GM21447 (cell line): ENCODE data around the gene TMBIM4.
"Not testable (repeated sequence)": the region's sequence is repeated elsewhere in the genome, so short reads cannot be mapped to it uniquely, and the experiment has no call there.

Experiments used
- ATAC-seq: cut with Tn5 transposase; IDR thresholded peaks from one replicate; pipeline ENCODE4 v1.9.1; 2021; ENCODE audit not compliant: unreplicated experiment

The TMBIM4 gene

GRCh38 chr12:66187036-66187435, 17.2 kb upstream of the TMBIM4 start:
- no peak for ATAC-seq

GRCh38 chr12:66184822-66185221, 15.0 kb upstream of the TMBIM4 start:
- not testable (repeated sequence) for ATAC-seq

- ATAC-seq = no peak
Observed at GRCh38 chr12:66182956-66183355, 13.2 kb upstream of the TMBIM4 start.

- no peak for ATAC-seq
Observed at GRCh38 chr12:66176105-66176900, 6.5 kb upstream of the TMBIM4 start.

GRCh38 chr12:66174391-66175325, 4.9 kb upstream of the TMBIM4 start:
- ATAC-seq = not testable (repeated sequence)

- ATAC-seq = no peak
Observed at GRCh38 chr12:66170606-66171005, 810 bp upstream of the TMBIM4 start.

- no peak for ATAC-seq
Observed at GRCh38 chr12:66168410-66168809, 1.4 kb downstream of the TMBIM4 start.

- ATAC-seq = no peak
Observed at GRCh38 chr12:66166561-66166960, 3.2 kb downstream of the TMBIM4 start.

- no peak for ATAC-seq
Observed at GRCh38 chr12:66165141-66165540, 4.7 kb downstream of the TMBIM4 start.

GRCh38 chr12:66164349-66164821, 5.4 kb downstream of the TMBIM4 start:
- ATAC-seq = no peak

GRCh38 chr12:66163289-66163688, 6.5 kb downstream of the TMBIM4 start:
- no peak for ATAC-seq

GRCh38 chr12:66162701-66163100, 7.1 kb downstream of the TMBIM4 start:
- no peak for ATAC-seq

GRCh38 chr12:66160704-66161103, 9.1 kb downstream of the TMBIM4 start:
- no peak for ATAC-seq

GRCh38 chr12:66159123-66159522, 10.7 kb downstream of the TMBIM4 start:
- ATAC-seq = no peak

GRCh38 chr12:66156654-66157053, 13.1 kb downstream of the TMBIM4 start:
- no peak for ATAC-seq

- no peak for ATAC-seq
Observed at GRCh38 chr12:66154776-66155175, 15.0 kb downstream of the TMBIM4 start.

GRCh38 chr12:66152732-66153131, 17.1 kb downstream of the TMBIM4 start:
- ATAC-seq = no peak

- no peak for ATAC-seq
Observed at GRCh38 chr12:66149702-66150398, 19.9 kb downstream of the TMBIM4 start.

GRCh38 chr12:66144791-66145754, 24.7 kb downstream of the TMBIM4 start:
- ATAC-seq = no peak

- ATAC-seq = no peak
Observed at GRCh38 chr12:66143868-66144267, 25.9 kb downstream of the TMBIM4 start.
